Endothelial cell of umbilical vein (primary cell): ENCODE data around the gene WIZ.

ENCODE experiments used
- EZH2 ChIP-seq: IDR thresholded peaks from 2 replicates; pipeline ENCODE4 v1.6.1; 2012; ENCODE audit warnings: borderline replicate concordance, low read depth, mild to moderate bottlenecking, moderate library complexity, low read length, inconsistent platforms; ENCODE audit not compliant: severe bottlenecking
- MYC ChIP-seq: IDR thresholded peaks from one replicate; pipeline ENCODE4 v1.6.1; 2011; ENCODE audit warnings: mild to moderate bottlenecking, low read depth, low read length
- POLR2A ChIP-seq: IDR thresholded peaks from 2 replicates; pipeline ENCODE4 v1.6.1; 2012; ENCODE audit warnings: low read depth, mild to moderate bottlenecking, control low read depth, low read length
- POLR2AphosphoS5 ChIP-seq: IDR thresholded peaks from 2 replicates; pipeline ENCODE4 v1.6.1; 2012; ENCODE audit warnings: low read depth, mild to moderate bottlenecking, control low read depth, low read length, moderate library complexity; ENCODE audit not compliant: insufficient read depth
- TF ChIP-seq, protein P1 (sequence below), 2 donors: IDR thresholded peaks; 1 replicate in 1 of 2; 2 replicates in 1 of 2; pipeline ENCODE4 v1.5.1; 2011; ENCODE audit warnings: low read length in 2 of 2, mild to moderate bottlenecking in 2 of 2, moderate library complexity in 2 of 2, control low read depth in 1 of 2, inconsistent platforms in 1 of 2, low read depth in 1 of 2; ENCODE audit not compliant: insufficient read depth in 1 of 2; ENCODE audit errors: extremely low read depth in 1 of 2
- TF ChIP-seq, protein P2 (sequence below): IDR thresholded peaks from 2 replicates; pipeline ENCODE4 v1.6.1; 2011; ENCODE audit not compliant: insufficient read depth, insufficient read length

DNA sequence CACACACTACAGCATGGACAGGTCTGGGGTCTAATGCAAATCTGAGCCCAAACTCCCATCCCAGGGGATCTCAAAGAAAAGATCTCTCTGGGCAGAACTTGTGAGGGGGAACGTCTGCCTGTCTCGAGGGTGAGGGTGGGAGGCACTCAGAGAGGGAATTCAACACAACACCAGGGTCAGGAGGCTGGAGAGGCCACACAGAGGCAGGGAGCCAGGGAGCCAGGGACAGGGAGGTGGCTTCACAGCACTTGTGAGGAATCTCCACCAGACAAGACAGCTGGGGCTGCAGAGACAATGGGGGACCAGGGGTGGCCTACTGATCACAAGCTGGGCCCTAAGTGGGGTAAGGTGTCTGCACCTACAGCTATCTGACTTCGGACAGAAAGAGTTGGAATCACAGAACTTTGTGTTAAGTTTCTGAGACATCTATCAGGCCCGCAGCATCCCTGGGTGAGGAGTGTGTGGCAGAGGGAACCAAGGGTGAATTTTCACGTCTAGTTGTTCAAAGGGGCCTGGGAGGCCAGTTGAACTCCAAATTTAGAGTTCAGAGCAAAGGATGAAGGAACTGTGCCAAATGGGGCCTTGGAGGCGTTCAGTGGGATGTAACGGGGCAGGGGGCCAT lies 18.2 kb downstream of the WIZ start:
- TF ChIP-seq, protein P1, sequence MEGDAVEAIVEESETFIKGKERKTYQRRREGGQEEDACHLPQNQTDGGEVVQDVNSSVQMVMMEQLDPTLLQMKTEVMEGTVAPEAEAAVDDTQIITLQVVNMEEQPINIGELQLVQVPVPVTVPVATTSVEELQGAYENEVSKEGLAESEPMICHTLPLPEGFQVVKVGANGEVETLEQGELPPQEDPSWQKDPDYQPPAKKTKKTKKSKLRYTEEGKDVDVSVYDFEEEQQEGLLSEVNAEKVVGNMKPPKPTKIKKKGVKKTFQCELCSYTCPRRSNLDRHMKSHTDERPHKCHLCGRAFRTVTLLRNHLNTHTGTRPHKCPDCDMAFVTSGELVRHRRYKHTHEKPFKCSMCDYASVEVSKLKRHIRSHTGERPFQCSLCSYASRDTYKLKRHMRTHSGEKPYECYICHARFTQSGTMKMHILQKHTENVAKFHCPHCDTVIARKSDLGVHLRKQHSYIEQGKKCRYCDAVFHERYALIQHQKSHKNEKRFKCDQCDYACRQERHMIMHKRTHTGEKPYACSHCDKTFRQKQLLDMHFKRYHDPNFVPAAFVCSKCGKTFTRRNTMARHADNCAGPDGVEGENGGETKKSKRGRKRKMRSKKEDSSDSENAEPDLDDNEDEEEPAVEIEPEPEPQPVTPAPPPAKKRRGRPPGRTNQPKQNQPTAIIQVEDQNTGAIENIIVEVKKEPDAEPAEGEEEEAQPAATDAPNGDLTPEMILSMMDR (IDR thresholded peaks at IDR 0.05; ENCODE audit: extremely low read depth in 1 of 2, insufficient read depth in 1 of 2, low read depth in 1 of 2, low read length in 2 of 2) = no peak
- no peak for TF ChIP-seq EZH2
- TF ChIP-seq, protein P2, sequence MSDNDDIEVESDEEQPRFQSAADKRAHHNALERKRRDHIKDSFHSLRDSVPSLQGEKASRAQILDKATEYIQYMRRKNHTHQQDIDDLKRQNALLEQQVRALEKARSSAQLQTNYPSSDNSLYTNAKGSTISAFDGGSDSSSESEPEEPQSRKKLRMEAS = no peak
- no peak for TF ChIP-seq POLR2A
- no peak for TF ChIP-seq POLR2AphosphoS5
- no peak for TF ChIP-seq MYC
